Common myeloid progenitor, CD34-positive (primary cell): ENCODE data around the gene STAMBP.

Experiments used
- CTCF ChIA-PET: fragments of 350-600 bp; sonication (Branson Sonifier 250); formaldehyde crosslinking; loops from one replicate; lab custom pipeline; 2021; ENCODE audit warnings: antibody characterized with exemption; lab: Charles Lee
- POLR2A ChIA-PET: fragments of 350-600 bp; sonication (Branson Sonifier 250); formaldehyde crosslinking; loops from one replicate; lab custom pipeline; 2021; ENCODE audit warnings: antibody characterized with exemption; lab: Charles Lee
- DNase-seq, 3 donors: peaks; one replicate each; pipeline versions ENCODE4 v3.0.0 to v3.0.0-alpha.2; 2013
- H3K27ac ChIP-seq, 2 experiments: 1 replicate in 1 of 2; 2 replicates in 1 of 2; pipeline ENCODE4 v1.7.0; 2013; ENCODE audit warnings: inconsistent platforms in 2 of 2, low read length in 2 of 2, mild to moderate bottlenecking in 2 of 2, low read depth in 1 of 2, moderate library complexity in 1 of 2; ENCODE audit not compliant: severe bottlenecking in 2 of 2, insufficient read depth in 1 of 2, poor library complexity in 1 of 2
- H3K27me3 ChIP-seq, 5 experiments: replicated peaks in 2 of 5; 1 replicate in 3 of 5; 2 replicates in 2 of 5; pipeline versions ENCODE4 v1.6.1 to v1.7.0; 2013; ENCODE audit warnings: low read length in 4 of 5, mild to moderate bottlenecking in 2 of 5, moderate library complexity in 2 of 5, inconsistent platforms in 1 of 5; ENCODE audit not compliant: insufficient read depth in 5 of 5, control insufficient read depth in 4 of 5
- H3K36me3 ChIP-seq, 4 experiments: 1 replicate in 2 of 4; 2 replicates in 2 of 4; pipeline versions ENCODE4 v1.6.1 to v1.7.0; 2013; ENCODE audit warnings: low read length in 3 of 4, control low read depth in 1 of 4, mild to moderate bottlenecking in 1 of 4; ENCODE audit not compliant: control insufficient read depth in 4 of 4, insufficient read depth in 4 of 4
- H3K4me1 ChIP-seq, 4 experiments: 1 replicate in 3 of 4; 2 replicates in 1 of 4; pipeline versions ENCODE4 v1.6.1 to v1.7.1; 2013; ENCODE audit warnings: low read length in 3 of 4, mild to moderate bottlenecking in 3 of 4, control low read depth in 1 of 4, inconsistent platforms in 1 of 4, moderate library complexity in 1 of 4; ENCODE audit not compliant: control insufficient read depth in 4 of 4, insufficient read depth in 4 of 4; ENCODE audit errors: control extremely low read depth in 1 of 4
- H3K4me3 ChIP-seq, 7 experiments: 1 replicate in 4 of 7; 2 replicates in 3 of 7; pipeline versions ENCODE4 v1.5.1 to v1.7.0; 2013; ENCODE audit warnings: mild to moderate bottlenecking in 7 of 7, low read length in 6 of 7, moderate library complexity in 6 of 7, inconsistent platforms in 2 of 7, low read depth in 2 of 7, control low read depth in 1 of 7; ENCODE audit not compliant: insufficient read depth in 4 of 7, control insufficient read depth in 1 of 7; ENCODE audit errors: extremely low read depth in 1 of 7
- H3K9me3 ChIP-seq, 5 experiments: 1 replicate in 4 of 5; 2 replicates in 1 of 5; pipeline versions ENCODE4 v1.6.1 to v1.7.1; 2013; ENCODE audit warnings: low read length in 4 of 5, mild to moderate bottlenecking in 2 of 5, inconsistent platforms in 1 of 5, low read depth in 1 of 5, moderate library complexity in 1 of 5; ENCODE audit not compliant: control insufficient read depth in 4 of 5, insufficient read depth in 2 of 5; ENCODE audit errors: control extremely low read depth in 1 of 5
- WGBS: methylation state at CpG from one replicate; pipeline ENCODE4 v1.1.5; 2013; ENCODE audit not compliant: insufficient coverage; 5-methylcytosine and 5-hydroxymethylcytosine counted together

The STAMBP gene

GRCh38 chr2:73823916-73824523, 4.7 kb upstream of the STAMBP start:
- H3K9me3 ChIP-seq = no peaks in the 10 kb centered on the region
- peak; percentile 82 to 93 (median 88) for DNase-seq
- ChIA-PET POLR2A (no interaction called here), CTCF (interaction anchor here (0.8 to 4.3 kb wide), 14 partner anchors 10 to 511 kb away, joined by 3 to 35 read pairs (median 6); no protein-coding TSS in a partner anchor)
- H3K4me1 ChIP-seq = peaks cover 6 to 15% (median 8%) of the 10 kb centered on the region in 4 experiments
- WGBS = no CpG with 5 or more reads among the region's 3 CpGs
- H3K27ac ChIP-seq = no peak overlapping the region
- no peak overlapping the region for H3K4me3 ChIP-seq
- H3K36me3 ChIP-seq = no peaks in the 10 kb centered on the region
- no peaks in the 10 kb centered on the region for H3K27me3 ChIP-seq

GRCh38 chr2:73825408-73825807, 3.4 kb upstream of the STAMBP start:
- WGBS = 98% methylated on average over 4 of the region's 4 CpGs
- Histone ChIP-seq H3K9me3 (no peaks in the 10 kb centered on the region), H3K4me1 (peaks cover 13 to 28% (median 18%) of the 10 kb centered on the region in 4 experiments), H3K27me3 (no peaks in the 10 kb centered on the region), H3K36me3 (no peaks in the 10 kb centered on the region), H3K4me3 (no peak overlapping the region), H3K27ac (no peak overlapping the region)
- ChIA-PET POLR2A (no interaction called here), CTCF (interaction anchor here (0.8 to 4.3 kb wide), 7 partner anchors 15 to 575 kb away, joined by 3 to 35 read pairs (median 10); no protein-coding TSS in a partner anchor)
- no peak for DNase-seq

GRCh38 chr2:73827018-73827417, 1.7 kb upstream of the STAMBP start:
- CTCF ChIA-PET = interaction anchor here (0.6 to 3.0 kb wide), 10 partner anchors 11 to 332 kb away, joined by 3 to 13 read pairs (median 4); partner anchors contain the start of gene BOLA3
- DNase-seq = peak in 2 of 3 donors; percentile 59 to 62
- H3K4me3 ChIP-seq = no peak overlapping the region
- peaks cover 13 to 26% (median 19%) of the 10 kb centered on the region in 4 experiments for H3K4me1 ChIP-seq
- peaks cover 0 to 9% (median 5%) of the 10 kb centered on the region in 4 experiments for H3K36me3 ChIP-seq
- H3K9me3 ChIP-seq = no peaks in the 10 kb centered on the region
- H3K27me3 ChIP-seq = no peaks in the 10 kb centered on the region
- POLR2A ChIA-PET = interaction anchor here (0.6 kb wide), 1 partner anchor 257 kb away, joined by 3 read pairs; no protein-coding TSS in a partner anchor
- WGBS = no CpG with 5 or more reads among the region's 2 CpGs
- no peak overlapping the region for H3K27ac ChIP-seq

- Histone ChIP-seq H3K27me3 (no peaks in the 10 kb centered on the region), H3K4me3 (peak overlapping the region in 6 of 7 experiments; percentile 90 to 98 (median 96)), H3K27ac (peak overlapping the region in 1 of 2 experiments; percentile 97), H3K36me3 (peaks cover under 1 to 15% (median 9%) of the 10 kb centered on the region in 4 experiments), H3K9me3 (no peaks in the 10 kb centered on the region), H3K4me1 (peaks cover 13 to 29% (median 22%) of the 10 kb centered on the region in 4 experiments)
- DNase-seq = no peak
- ChIA-PET CTCF (interaction anchor here (0.9 to 3.0 kb wide), 14 partner anchors 12 to 331 kb away, joined by 3 to 13 read pairs (median 4); partner anchors contain the start of genes BOLA3 and DUSP11), POLR2A (interaction anchor here (0.5 kb wide), 1 partner anchor 132 kb away, joined by 4 read pairs; no protein-coding TSS in a partner anchor)
- 88% methylated on average over 8 of the region's 9 CpGs for WGBS
These were observed 937 bp upstream of the STAMBP start for GRCh38 chr2:73827660-73828388.

- DNase-seq = peak in 1 of 3 donors; percentile 10
- POLR2A ChIA-PET = interaction anchor here (0.5 to 0.7 kb wide), 2 partner anchors 133 to 398 kb away, joined by 3 to 4 read pairs; no protein-coding TSS in a partner anchor
- H3K27me3 ChIP-seq = no peaks in the 10 kb centered on the region
- no peaks in the 10 kb centered on the region for H3K9me3 ChIP-seq
- H3K36me3 ChIP-seq = peaks cover 2 to 21% (median 14%) of the 10 kb centered on the region in 4 experiments
- 50% methylated on average over 2 of the region's 4 CpGs for WGBS
- H3K27ac ChIP-seq = peak overlapping the region; percentile 91 to 97
- CTCF ChIA-PET = interaction anchor here (0.6 to 3.0 kb wide), 11 partner anchors 13 to 660 kb away, joined by 3 to 13 read pairs (median 3); partner anchors contain the start of gene DUSP11
- peak overlapping the region; percentile 89 to 98 (median 95) for H3K4me3 ChIP-seq
- H3K4me1 ChIP-seq = peaks cover 13 to 31% (median 22%) of the 10 kb centered on the region in 4 experiments
These were observed 358 bp upstream of the STAMBP start for GRCh38 chr2:73828389-73828817.

- POLR2A ChIA-PET = no interaction called here
- H3K27me3 ChIP-seq = no peaks in the 10 kb centered on the region
- no peaks in the 10 kb centered on the region for H3K9me3 ChIP-seq
- DNase-seq = peak in 1 of 3 donors; percentile 12
- peaks cover 2 to 35% (median 28%) of the 10 kb centered on the region in 4 experiments for H3K36me3 ChIP-seq
- 98% methylated on average over 8 of the region's 11 CpGs for WGBS
- H3K27ac ChIP-seq = no peak overlapping the region
- CTCF ChIA-PET = interaction anchor here (4.5 kb wide), 1 partner anchor 14 kb away, joined by 23 read pairs; no protein-coding TSS in a partner anchor
- no peak overlapping the region for H3K4me3 ChIP-seq
- peaks cover 13 to 31% (median 22%) of the 10 kb centered on the region in 4 experiments for H3K4me1 ChIP-seq
These were observed 2.2 kb downstream of the STAMBP start for GRCh38 chr2:73830871-73831401.
